HL-60 (cell line): ENCODE results near the gene CEP89.

Experiments
- CTCF ChIP-seq: IDR thresholded peaks from one replicate; pipeline ENCODE4 v1.5.1; 2011; ENCODE audit warnings: low read length, control low read depth, inconsistent platforms; ENCODE audit not compliant: insufficient read depth
- REST ChIP-seq: IDR thresholded peaks from 2 replicates; pipeline ENCODE4 v1.6.1; 2012; ENCODE audit warnings: low read depth; ENCODE audit not compliant: insufficient replicate concordance

GRCh38 chr19:32866061-32866460 is 105.7 kb downstream of the CEP89 start:
- TF ChIP-seq CTCF (no peak), REST (no peak)
